ENCODE data around the gene TUBGCP3. TPM values are rescaled to one million over a fixed set of nuclear protein-coding genes. Genes with fewer than 3 reads are reported as not detected.
"Not testable (repeated sequence)": the region's sequence is repeated elsewhere in the genome, so short reads cannot be mapped to it uniquely, and the experiment has no call there.

TUBGCP3 gene
- total and polyA plus RNA-seq, 9 of the 15 experiments (the other 6 are each of a cell fraction or from before 2014, with no cell fraction given), result 3.0 to 24.8 (median 15.2) TPM

- Histone ChIP-seq H3K9me3 (replicated peaks; ENCODE audit: control insufficient read depth, insufficient read depth, low read depth, low read length) (no peaks in the 10 kb centered on the region), H3K9ac (ENCODE audit: insufficient read depth in 1 of 2, low read depth in 2 of 2, low read length in 2 of 2) (no peak overlapping the region), H3K4me3 (no peak overlapping the region), H3K79me2 (ENCODE audit: control insufficient read depth, insufficient read depth, low read length) (no peaks in the 10 kb centered on the region), H3K4me1 (replicated peaks in 1 of 2; ENCODE audit: control insufficient read depth in 2 of 2, insufficient read depth in 2 of 2, low read length in 2 of 2) (no peaks in the 10 kb centered on the region), H3K36me3 (ENCODE audit: control insufficient read depth, insufficient read depth, low read length) (peaks cover 13% of the 10 kb centered on the region; the same call in 2 of the 3 replicates), H3K27ac (ENCODE audit: extremely low read depth, low read depth, low read length) (no peak overlapping the region), H3K4me2 (ENCODE audit: insufficient read depth, low read length) (no peak overlapping the region), H3K27me3 (ENCODE audit: control insufficient read depth in 2 of 2, insufficient read depth in 2 of 2, low read length in 2 of 2) (no peaks in the 10 kb centered on the region), H3K9me1 (ENCODE audit: control insufficient read depth, insufficient read depth, low read length) (no peaks in the 10 kb centered on the region), H4K20me1 (replicated peaks; ENCODE audit: control insufficient read depth, insufficient read depth, low read length) (no peaks in the 10 kb centered on the region), H2AFZ (ENCODE audit: low read depth, low read length) (no peak overlapping the region)
- ChIA-PET CTCF (ENCODE audit: low intra/inter-chr PET ratio) (no interaction called here), POLR2A (no interaction called here)
- in situ Hi-C loops (cut with MboI) (no loop called here), intact Hi-C loops (cut with micrococcal nuclease) (no loop called here)
- ATAC-seq (no peak), DNase-seq (ENCODE audit: extremely low read depth in 1 of 4, low spot score in 3 of 4) (no peak), FAIRE-seq (no peak)
- TF ChIP-seq POLR2G (IDR thresholded peaks at IDR 0.05; ENCODE audit: low read depth, low read length) (0 out of 2 replicates have a peak, but pooled peaks have one; percentile 25), ZFPM2 (CRISPR knock-in tag; IDR thresholded peaks at IDR 0.05) (no peak), MXI1 (IDR thresholded peaks at IDR 0.05; ENCODE audit: low read depth, low read length) (no peak), UBTF (IDR thresholded peaks at IDR 0.05; ENCODE audit: borderline replicate concordance in 1 of 2, low read depth in 2 of 2, low read length in 2 of 2) (no peak), POLR3A (IDR thresholded peaks at IDR 0.05; ENCODE audit: borderline replicate concordance, extremely low read depth, insufficient read depth, insufficient read length) (no peak), RFX7 (CRISPR knock-in tag; IDR thresholded peaks at IDR 0.05) (no peak)
- TF ChIP-seq, protein P1, sequence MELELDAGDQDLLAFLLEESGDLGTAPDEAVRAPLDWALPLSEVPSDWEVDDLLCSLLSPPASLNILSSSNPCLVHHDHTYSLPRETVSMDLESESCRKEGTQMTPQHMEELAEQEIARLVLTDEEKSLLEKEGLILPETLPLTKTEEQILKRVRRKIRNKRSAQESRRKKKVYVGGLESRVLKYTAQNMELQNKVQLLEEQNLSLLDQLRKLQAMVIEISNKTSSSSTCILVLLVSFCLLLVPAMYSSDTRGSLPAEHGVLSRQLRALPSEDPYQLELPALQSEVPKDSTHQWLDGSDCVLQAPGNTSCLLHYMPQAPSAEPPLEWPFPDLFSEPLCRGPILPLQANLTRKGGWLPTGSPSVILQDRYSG (tag; conservative IDR thresholded peaks at IDR 0.05; ENCODE audit: low read depth), result no peak
- TF ChIP-seq, protein P2, sequence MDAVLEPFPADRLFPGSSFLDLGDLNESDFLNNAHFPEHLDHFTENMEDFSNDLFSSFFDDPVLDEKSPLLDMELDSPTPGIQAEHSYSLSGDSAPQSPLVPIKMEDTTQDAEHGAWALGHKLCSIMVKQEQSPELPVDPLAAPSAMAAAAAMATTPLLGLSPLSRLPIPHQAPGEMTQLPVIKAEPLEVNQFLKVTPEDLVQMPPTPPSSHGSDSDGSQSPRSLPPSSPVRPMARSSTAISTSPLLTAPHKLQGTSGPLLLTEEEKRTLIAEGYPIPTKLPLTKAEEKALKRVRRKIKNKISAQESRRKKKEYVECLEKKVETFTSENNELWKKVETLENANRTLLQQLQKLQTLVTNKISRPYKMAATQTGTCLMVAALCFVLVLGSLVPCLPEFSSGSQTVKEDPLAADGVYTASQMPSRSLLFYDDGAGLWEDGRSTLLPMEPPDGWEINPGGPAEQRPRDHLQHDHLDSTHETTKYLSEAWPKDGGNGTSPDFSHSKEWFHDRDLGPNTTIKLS (IDR thresholded peaks at IDR 0.05; ENCODE audit: borderline replicate concordance, low read depth), result no peak
- BruUV-seq (replicated peaks), result no TSS peak
- 100% methylated on average over 4 of the region's 6 CpGs for WGBS (ENCODE audit: insufficient coverage, low coverage, missing lambda C conversion rate)
Observed at GRCh38 chr13:112489199-112489598, 98.8 kb downstream of the TUBGCP3 start.

DNA sequence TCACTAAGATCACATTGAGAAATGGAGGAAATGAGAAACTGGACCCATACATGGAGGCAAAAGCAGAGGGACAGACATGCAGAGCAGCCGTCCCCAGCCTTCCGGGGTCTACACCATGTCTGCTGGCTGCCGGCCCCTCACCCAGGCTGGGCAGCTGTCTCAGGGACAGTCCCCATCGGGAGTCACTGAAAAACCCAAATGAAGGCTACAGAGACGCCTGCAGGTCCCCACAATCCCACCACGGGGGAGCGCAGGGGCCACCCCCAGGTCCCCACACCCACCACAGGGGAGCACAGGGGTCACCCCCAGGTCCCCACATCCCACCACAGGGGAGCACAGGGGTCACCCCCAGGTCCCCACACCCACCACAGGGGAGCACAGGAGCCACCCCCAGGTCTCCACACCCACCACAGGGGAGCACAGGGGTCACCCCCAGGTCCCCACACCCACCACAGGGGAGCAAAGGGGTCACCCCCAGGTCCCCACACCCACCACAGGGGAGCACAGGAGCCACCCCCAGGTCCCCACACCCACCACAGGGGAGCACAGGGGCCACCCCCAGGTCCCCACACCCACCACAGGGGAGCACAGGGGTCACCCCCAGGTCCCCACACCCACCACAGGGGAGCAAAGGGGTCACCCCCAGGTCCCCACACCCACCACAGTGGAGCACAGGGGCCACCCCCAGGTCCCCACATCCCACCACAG is 99.5 kb downstream of the TUBGCP3 start:
- H3K9me1 ChIP-seq (ENCODE audit: control insufficient read depth, insufficient read depth, low read length); H3K4me2 ChIP-seq (ENCODE audit: insufficient read depth, low read length); H3K4me3 ChIP-seq; H4K20me1 ChIP-seq (replicated peaks; ENCODE audit: control insufficient read depth, insufficient read depth, low read length); H3K27me3 ChIP-seq (ENCODE audit: control insufficient read depth in 2 of 2, insufficient read depth in 2 of 2, low read length in 2 of 2); in situ Hi-C loops (cut with MboI); H2AFZ ChIP-seq (ENCODE audit: low read depth, low read length); POLR2A ChIA-PET; ATAC-seq; BruUV-seq (replicated peaks); H3K9ac ChIP-seq (ENCODE audit: insufficient read depth in 1 of 2, low read depth in 2 of 2, low read length in 2 of 2); H3K79me2 ChIP-seq (ENCODE audit: control insufficient read depth, insufficient read depth, low read length); intact Hi-C loops (cut with micrococcal nuclease); H3K27ac ChIP-seq (ENCODE audit: extremely low read depth, low read depth, low read length); H3K4me1 ChIP-seq (replicated peaks in 1 of 2; ENCODE audit: control insufficient read depth in 2 of 2, insufficient read depth in 2 of 2, low read length in 2 of 2); DNase-seq (ENCODE audit: extremely low read depth in 1 of 4, low spot score in 3 of 4); CTCF ChIA-PET (ENCODE audit: low intra/inter-chr PET ratio); FAIRE-seq; H3K9me3 ChIP-seq (replicated peaks; ENCODE audit: control insufficient read depth, insufficient read depth, low read depth, low read length): not testable (repeated sequence)
- H3K36me3 ChIP-seq (ENCODE audit: control insufficient read depth, insufficient read depth, low read length), result peaks cover 13% of the 10 kb centered on the region; the same call in 2 of the 3 replicates
- 97% methylated on average over 6 of the region's 7 CpGs for WGBS (ENCODE audit: insufficient coverage, low coverage, missing lambda C conversion rate)
